AG04450 (cell line): ENCODE results near the gene DBR1. TPM values are rescaled to one million over a fixed set of nuclear protein-coding genes. Genes with fewer than 3 reads are reported as not detected.

ENCODE experiments used
- CTCF ChIA-PET: fragments of 300-600, 350-600 bp; formaldehyde crosslinking; extraction: SDS; loops from one replicate; lab custom pipeline; 2022; ENCODE audit warnings: antibody characterized with exemption, inconsistent platforms; lab: Charles Lee
- POLR2A ChIA-PET: fragments of 350-600 bp; formaldehyde crosslinking; extraction: SDS; loops from one replicate; lab custom pipeline; 2021; ENCODE audit warnings: antibody characterized with exemption, inconsistent platforms; lab: Yijun Ruan, JAX
- DNase-seq: peaks from one replicate; pipeline ENCODE4 v3.0.0-alpha.2; 2011; ENCODE audit warnings: low read depth, low spot score
- H3K27ac ChIP-seq: one replicate; pipeline ENCODE4 v1.5.1; 2012; ENCODE audit warnings: low read depth, low read length, control low read depth
- H3K27me3 ChIP-seq: one replicate; pipeline ENCODE4 v1.6.0; 2012; ENCODE audit warnings: low read length; ENCODE audit not compliant: control insufficient read depth, insufficient read depth
- H3K4me3 ChIP-seq: 2 replicates; pipeline ENCODE4 v1.5.1; 2011; ENCODE audit warnings: mild to moderate bottlenecking, low read depth, low read length, control low read depth
- H3K9me3 ChIP-seq: 2 replicates; pipeline ENCODE4 v1.5.1; 2012; ENCODE audit warnings: low read length; ENCODE audit not compliant: control insufficient read depth, insufficient read depth
- CTCF ChIP-seq: IDR thresholded peaks from 2 replicates; pipeline ENCODE4 v1.5.1; 2011; ENCODE audit warnings: low read depth, low read length, control low read depth, inconsistent platforms
- polyA plus RNA-seq: library from polyadenylated mRNA; depleted of rRNA; stranded (reverse); fragments of >200 nt; gene quantifications from 2 replicates; pipeline ENCODE4 v1.2.3, GENCODE V29; 2011; rRNA removed

Gene DBR1
- polyA plus RNA-seq, 1 experiment, result 12.8 TPM

DNA sequence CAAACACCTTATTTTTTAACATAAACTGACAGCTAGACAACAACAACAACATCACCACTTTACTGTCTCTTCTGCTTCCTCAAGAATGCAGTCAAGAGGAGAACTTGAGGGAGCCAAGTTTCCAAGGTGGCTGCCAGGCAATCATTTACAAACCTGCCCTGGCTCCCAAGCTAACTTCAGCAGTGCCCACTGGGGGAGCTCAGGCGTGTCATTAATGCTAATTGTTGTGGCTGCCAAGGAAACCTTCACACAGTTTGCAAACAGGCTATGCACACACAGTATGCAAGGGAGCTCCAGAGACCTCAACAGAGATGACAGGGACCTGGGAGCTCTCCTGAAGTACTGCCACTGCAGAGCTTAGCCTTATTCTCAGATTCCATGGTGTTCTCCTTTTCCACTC, 61.4 kb downstream of the DBR1 start:
- H3K27me3 ChIP-seq, result no peaks in the 10 kb centered on the region
- H3K4me3 ChIP-seq, result peak overlapping the region; percentile 20
- no peak overlapping the region for H3K27ac ChIP-seq
- no peak for DNase-seq
- no peaks in the 10 kb centered on the region for H3K9me3 ChIP-seq
- POLR2A ChIA-PET, result interaction anchor here (0.5 to 0.8 kb wide), 2 partner anchors 12 to 87 kb away, joined by 3 to 4 read pairs; no protein-coding TSS in a partner anchor
- TF ChIP-seq CTCF, result no peak
- CTCF ChIA-PET, result interaction anchor here (1.2 to 9.8 kb wide), 3 partner anchors 12 to 60 kb away, joined by 5 to 202 read pairs (median 9); no protein-coding TSS in a partner anchor

- no peak for TF ChIP-seq CTCF
- no peaks in the 10 kb centered on the region for H3K9me3 ChIP-seq
- DNase-seq, result no peak
- H3K27ac ChIP-seq, result no peak overlapping the region
- H3K4me3 ChIP-seq, result no peak overlapping the region
- ChIA-PET POLR2A (no interaction called here), CTCF (no interaction called here)
- no peaks in the 10 kb centered on the region for H3K27me3 ChIP-seq
Measured at GRCh38 chr3:138112362-138112761, 62.4 kb downstream of the DBR1 start.

Other genes starting within 250 kb of the DBR1 start
- gene CLDN18, start 164.8 kb downstream of the DBR1 start, polyA plus RNA-seq, result not detected in 2 replicates
- 5.7 and 7.9 TPM in 2 replicates for gene DZIP1L, start 59.3 kb downstream of the DBR1 start, polyA plus RNA-seq
- gene A4GNT, start 42.5 kb downstream of the DBR1 start, polyA plus RNA-seq, result not detected in 2 replicates
- 48.2 and 61.2 TPM in 2 replicates for gene ARMC8, start 12.4 kb upstream of the DBR1 start, polyA plus RNA-seq
- 0.19 TPM in 1 of 2 replicates, not detected in the other for gene NME9, start 154.9 kb upstream of the DBR1 start, polyA plus RNA-seq
- gene MRAS, start 173.7 kb upstream of the DBR1 start, polyA plus RNA-seq, result 58.3 and 59.1 TPM in 2 replicates